ENCODE measurements around the gene DKKL1. TPM values are rescaled to one million over a fixed set of nuclear protein-coding genes. Genes with fewer than 3 reads are reported as not detected.

DKKL1 gene
- total and polyA plus RNA-seq, 2 of the 4 experiments (the other 2 are of a cell fraction), result 0.67 TPM; not detected in 1

- H3K4me3 ChIP-seq (ENCODE audit: insufficient read depth, low read depth, low read length), result no peak overlapping the region
- no peak overlapping the region for H2BK20ac ChIP-seq (ENCODE audit: low read depth, low read length)
- intact Hi-C loops (cut with micrococcal nuclease), result no loop called here
- peaks cover 2% of the 10 kb centered on the region; the same call in 1 of the 2 replicates for H3K27me3 ChIP-seq (ENCODE audit: control insufficient read depth, insufficient read depth, low read length)
- H3K27ac ChIP-seq (ENCODE audit: insufficient read depth, low read length), result no peak overlapping the region
- in situ Hi-C loops (cut with MboI; ENCODE audit: low sequenced_read_pairs), result no loop called here
- H2AK9ac ChIP-seq (replicated peaks; ENCODE audit: low read depth, low read length, poor library complexity), result no peak overlapping the region
- no peak overlapping the region for H2BK15ac ChIP-seq (ENCODE audit: low read depth, low read length)
- H4K20me1 ChIP-seq (ENCODE audit: insufficient read depth, low read length), result no peaks in the 10 kb centered on the region
- dilution Hi-C loops (cut with HindIII; ENCODE audit: low sequenced_read_pairs, unreplicated experiment), result no loop called here
- H4K5ac ChIP-seq (ENCODE audit: low read depth, low read length), result no peak overlapping the region
- H3K9me1 ChIP-seq (ENCODE audit: insufficient read depth, low read length), result peaks cover 2% of the 10 kb centered on the region; the same call in 1 of the 2 replicates
- no peak overlapping the region for H3K23ac ChIP-seq (ENCODE audit: low read depth, low read length)
- H3K4me2 ChIP-seq (ENCODE audit: low read depth, low read length), result no peak overlapping the region
- H3K56ac ChIP-seq (ENCODE audit: extremely low read depth, insufficient read depth, low read length), result no peak overlapping the region
- H3K79me1 ChIP-seq (ENCODE audit: low read depth in 1 of 2, low read length in 2 of 2), result no peaks in the 10 kb centered on the region
- no peak overlapping the region for H3K18ac ChIP-seq (ENCODE audit: low read depth, low read length)
- no CpG with 5 or more reads among the region's 5 CpGs for WGBS, 2 experiments (ENCODE audit: extremely low coverage in 2 of 2, insufficient read length in 1 of 2)
- no peak overlapping the region for H4K91ac ChIP-seq (ENCODE audit: insufficient read depth, low read depth, low read length)
- CTCF ChIA-PET, result no interaction called here
- H3K14ac ChIP-seq (replicated peaks; ENCODE audit: low read depth, low read length), result no peak overlapping the region
- H2AFZ ChIP-seq (replicated peaks; ENCODE audit: low read length, poor library complexity), result no peak overlapping the region
- H3K36me3 ChIP-seq (ENCODE audit: control insufficient read depth, insufficient read depth, low read length), result no peaks in the 10 kb centered on the region
- H4K8ac ChIP-seq (ENCODE audit: low read depth in 2 of 2, low read length in 2 of 2), result no peak overlapping the region
- ATAC-seq (ENCODE audit: low read depth) (no peak), DNase-seq (no peak)
- TF ChIP-seq ELK1 (IDR thresholded peaks at IDR 0.05; ENCODE audit: borderline replicate concordance, low read depth, low read length), result no peak
- no peak for TF ChIP-seq FOS (IDR thresholded peaks at IDR 0.05; ENCODE audit: low read depth, low read length)
- TF ChIP-seq RFX5 (IDR thresholded peaks at IDR 0.05; ENCODE audit: low read depth, low read length), result no peak
- TF ChIP-seq RAD21 (IDR thresholded peaks at IDR 0.05; ENCODE audit: low read length), result no peak
- no peak for TF ChIP-seq RCOR1 (IDR thresholded peaks at IDR 0.05; ENCODE audit: insufficient replicate concordance, low read length)
- TF ChIP-seq MXI1 (IDR thresholded peaks at IDR 0.05; ENCODE audit: borderline replicate concordance, low read depth, low read length), result no peak
- no peak for TF ChIP-seq CTCF (conservative IDR thresholded peaks at IDR 0.05; ENCODE audit: low read depth, low read length)
- no peak for TF ChIP-seq SMC3 (IDR thresholded peaks at IDR 0.05; ENCODE audit: low read depth, low read length)
- no peak for TF ChIP-seq BHLHE40 (IDR thresholded peaks at IDR 0.05; ENCODE audit: low read depth, low read length)
- TF ChIP-seq MAZ (IDR thresholded peaks at IDR 0.05; ENCODE audit: borderline replicate concordance, low read depth, low read length), result no peak
- TF ChIP-seq POLR2A (IDR thresholded peaks at IDR 0.05; ENCODE audit: low read depth, low read length), result no peak
- no peak for TF ChIP-seq CHD1 (IDR thresholded peaks at IDR 0.05; ENCODE audit: low read depth, low read length)
- no peak for TF ChIP-seq USF2 (IDR thresholded peaks at IDR 0.05; ENCODE audit: low read depth, low read length)
- no peak for TF ChIP-seq MAFK (IDR thresholded peaks at IDR 0.05; ENCODE audit: low read depth, low read length)
- no peak for TF ChIP-seq CEBPB (IDR thresholded peaks at IDR 0.05; ENCODE audit: low read depth, low read length)
- no peak for TF ChIP-seq NFE2L2 (IDR thresholded peaks at IDR 0.05; ENCODE audit: low read depth, low read length)
- no peak overlapping the region for H3K9ac ChIP-seq (ENCODE audit: low read depth, low read length)
- BruUV-seq (replicated peaks), result no TSS peak
- H3K4me1 ChIP-seq (ENCODE audit: control insufficient read depth, insufficient read depth, low read length), result no peaks in the 10 kb centered on the region
- POLR2A ChIA-PET (ENCODE audit: unreplicated experiment), result no interaction called here
- H2BK120ac ChIP-seq (ENCODE audit: low read depth, low read length), result no peak overlapping the region
- no peak overlapping the region for H3K4ac ChIP-seq (ENCODE audit: low read depth, low read length)
- peaks cover 23% of the 10 kb centered on the region for H3K9me3 ChIP-seq (ENCODE audit: control insufficient read depth, insufficient read depth, low read length)
- H2AK5ac ChIP-seq (ENCODE audit: low read depth, low read length), result no peak overlapping the region
- H2BK5ac ChIP-seq (ENCODE audit: low read depth, low read length, poor library complexity, severe bottlenecking), result no peak overlapping the region
These were observed 5.2 kb downstream of the DKKL1 start for GRCh38 chr19:49368711-49369358.
